GM06990 (cell line): ENCODE data around the gene ATP13A2.

ENCODE experiments used
- DNase-seq: peaks from one replicate; pipeline ENCODE4 v3.0.0-alpha.2; 2011; ENCODE audit not compliant: insufficient read length; ENCODE audit errors: extremely low read depth
- H3K27me3 ChIP-seq: replicated peaks from 2 replicates; pipeline ENCODE4 v1.6.0; 2011; ENCODE audit warnings: low read length; ENCODE audit not compliant: control insufficient read depth, insufficient read depth
- H3K36me3 ChIP-seq: 2 replicates; pipeline ENCODE4 v1.5.1; 2011; ENCODE audit warnings: low read length; ENCODE audit not compliant: control insufficient read depth, insufficient read depth
- H3K4me3 ChIP-seq: replicated peaks from 2 replicates; pipeline ENCODE4 v1.5.1; 2011; ENCODE audit warnings: low read depth, mild to moderate bottlenecking, control low read depth, low read length
- CTCF ChIP-seq: IDR thresholded peaks from 2 replicates; pipeline ENCODE4 v1.5.1; 2011; ENCODE audit warnings: low read length, control low read depth, mild to moderate bottlenecking, inconsistent platforms; ENCODE audit not compliant: insufficient read depth, poor library complexity, severe bottlenecking

The ATP13A2 gene

GRCh38 chr1:16984717-16985116 is 27.0 kb downstream of the ATP13A2 start:
- no peak for TF ChIP-seq CTCF

GRCh38 chr1:16983649-16984048 is 28.1 kb downstream of the ATP13A2 start:
- Histone ChIP-seq H3K4me3 (no peak overlapping the region), H3K27me3 (no peaks in the 10 kb centered on the region; the same call in 1 of the 2 replicates), H3K36me3 (peaks cover 5% of the 10 kb centered on the region)
- DNase-seq = no peak
- TF ChIP-seq CTCF = no peak

More at GRCh38 chr1:16984717-16985116, 27.0 kb downstream of the ATP13A2 start:
- Histone ChIP-seq H3K36me3 (peaks cover 5% of the 10 kb centered on the region), H3K4me3 (no peak overlapping the region), H3K27me3 (no peaks in the 10 kb centered on the region; the same call in 1 of the 2 replicates)
- DNase-seq = no peak

GRCh38 chr1:16982902-16983301 is 28.8 kb downstream of the ATP13A2 start:
- DNase-seq = no peak

GRCh38 chr1:16981269-16981849 is 30.4 kb downstream of the ATP13A2 start:
- no peak for TF ChIP-seq CTCF
- Histone ChIP-seq H3K36me3 (no peaks in the 10 kb centered on the region; the same call in 1 of the 2 replicates), H3K4me3 (no peak overlapping the region), H3K27me3 (no peaks in the 10 kb centered on the region; the same call in 1 of the 2 replicates)
- no peak for DNase-seq

More at GRCh38 chr1:16982902-16983301, 28.8 kb downstream of the ATP13A2 start:
- Histone ChIP-seq H3K27me3 (no peaks in the 10 kb centered on the region; the same call in 1 of the 2 replicates), H3K4me3 (no peak overlapping the region), H3K36me3 (peaks cover 2% of the 10 kb centered on the region)
- TF ChIP-seq CTCF = no peak

- DNase-seq = no peak
- H3K4me3 ChIP-seq = no peak within 1 kb of the TSS
- no peaks in the 10 kb centered on the region; the same call in 1 of the 2 replicates for H3K27me3 ChIP-seq
- TF ChIP-seq CTCF = no peak
- H3K36me3 ChIP-seq = no peaks in the 10 kb centered on the region
Measured at GRCh38 chr1:16980473-16981268, 31.1 kb downstream of the ATP13A2 start, which contains the start of gene MFAP2. Gene MFAP2, minus strand, starts transcription at chr1:16980620. Its CDS starts 2,347 bp downstream, at chr1:16978273.
